ENCODE measurements around the gene CSMD2.

The CSMD2 gene

GRCh38 chr1:33874636-33875035 is 290.4 kb downstream of the CSMD2 start:
- no peaks in the 10 kb centered on the region for H3K27me3 ChIP-seq (ENCODE audit: insufficient read depth, low read length)
- H3K4me3 ChIP-seq (ENCODE audit: low read length) = no peak overlapping the region
- no peaks in the 10 kb centered on the region for H3K4me1 ChIP-seq (ENCODE audit: insufficient read depth, low read length)
- H3K9me3 ChIP-seq (ENCODE audit: low read length) = no peaks in the 10 kb centered on the region
- no peak overlapping the region for H2AFZ ChIP-seq (ENCODE audit: low read depth, low read length)
- no peaks in the 10 kb centered on the region for H3K36me3 ChIP-seq (ENCODE audit: insufficient read depth, low read length)

DNA sequence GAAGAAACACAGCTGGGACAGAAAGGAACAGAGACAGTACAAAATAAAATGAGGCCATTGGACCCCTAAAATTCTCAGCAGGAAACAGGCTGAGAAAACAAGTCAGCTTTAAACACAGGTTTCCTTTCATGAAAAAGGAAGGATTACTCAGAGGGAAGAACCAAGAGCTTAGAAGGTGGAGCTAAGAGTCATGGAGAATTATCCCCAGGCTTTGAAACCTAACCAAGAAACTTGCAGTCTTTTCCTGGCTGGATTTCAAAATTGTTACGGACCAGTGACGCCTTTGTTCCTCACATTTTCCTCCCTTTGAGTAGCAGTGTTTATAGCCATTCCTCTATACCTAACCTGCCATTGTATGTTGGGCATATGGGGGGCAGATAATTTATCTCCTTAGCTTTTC is 292.3 kb downstream of the CSMD2 start:
- H3K4me3 ChIP-seq (ENCODE audit: low read length) = no peak overlapping the region
- no peaks in the 10 kb centered on the region for H3K27me3 ChIP-seq (ENCODE audit: insufficient read depth, low read length)
- no peaks in the 10 kb centered on the region for H3K36me3 ChIP-seq (ENCODE audit: insufficient read depth, low read length)
- no peaks in the 10 kb centered on the region for H3K9me3 ChIP-seq (ENCODE audit: low read length)
- H2AFZ ChIP-seq (ENCODE audit: low read depth, low read length) = no peak overlapping the region
- no peaks in the 10 kb centered on the region for H3K4me1 ChIP-seq (ENCODE audit: insufficient read depth, low read length)

- Histone ChIP-seq H3K4me3 (ENCODE audit: low read length) (no peak overlapping the region), H3K36me3 (ENCODE audit: insufficient read depth, low read length) (no peaks in the 10 kb centered on the region), H2AFZ (ENCODE audit: low read depth, low read length) (no peak overlapping the region), H3K4me1 (ENCODE audit: insufficient read depth, low read length) (no peaks in the 10 kb centered on the region), H3K9me3 (ENCODE audit: low read length) (no peaks in the 10 kb centered on the region), H3K27me3 (ENCODE audit: insufficient read depth, low read length) (no peaks in the 10 kb centered on the region)
Measured at GRCh38 chr1:33872275-33872674, 292.8 kb downstream of the CSMD2 start.

DNA sequence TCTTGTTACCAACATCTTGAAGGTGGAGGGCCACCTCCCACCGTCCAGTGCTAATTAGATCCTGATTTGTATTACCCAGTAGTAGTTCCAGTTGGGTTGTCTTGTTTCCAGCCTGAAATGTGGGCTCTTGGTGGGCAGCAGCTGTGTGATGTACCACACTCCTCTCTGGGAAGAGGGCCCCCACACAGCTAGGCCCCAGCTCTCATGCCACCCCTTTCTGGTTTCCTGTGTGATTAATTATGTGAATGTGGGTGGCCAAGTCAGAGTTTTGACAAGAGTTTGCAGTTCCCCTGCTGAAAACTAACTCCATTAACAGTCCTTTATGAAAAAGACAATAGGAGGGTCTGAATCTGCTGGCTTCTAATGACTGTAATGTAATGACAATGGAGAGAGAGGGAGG is 297.3 kb downstream of the CSMD2 start:
- Histone ChIP-seq H3K9me3 (ENCODE audit: low read length) (no peaks in the 10 kb centered on the region), H3K36me3 (ENCODE audit: insufficient read depth, low read length) (no peaks in the 10 kb centered on the region), H3K4me3 (ENCODE audit: low read length) (no peak overlapping the region), H3K4me1 (ENCODE audit: insufficient read depth, low read length) (no peaks in the 10 kb centered on the region), H2AFZ (ENCODE audit: low read depth, low read length) (no peak overlapping the region), H3K27me3 (ENCODE audit: insufficient read depth, low read length) (no peaks in the 10 kb centered on the region)

- no peaks in the 10 kb centered on the region for H3K4me1 ChIP-seq (ENCODE audit: insufficient read depth, low read length)
- no peaks in the 10 kb centered on the region for H3K36me3 ChIP-seq (ENCODE audit: insufficient read depth, low read length)
- H3K27me3 ChIP-seq (ENCODE audit: insufficient read depth, low read length) = no peaks in the 10 kb centered on the region
- no peak overlapping the region for H2AFZ ChIP-seq (ENCODE audit: low read depth, low read length)
- no peaks in the 10 kb centered on the region for H3K9me3 ChIP-seq (ENCODE audit: low read length)
- H3K4me3 ChIP-seq (ENCODE audit: low read length) = no peak overlapping the region
Measured at GRCh38 chr1:33866281-33866680, 298.7 kb downstream of the CSMD2 start.

- no peaks in the 10 kb centered on the region for H3K9me3 ChIP-seq (ENCODE audit: low read length)
- H3K4me3 ChIP-seq (ENCODE audit: low read length) = no peak overlapping the region
- H3K4me1 ChIP-seq (ENCODE audit: insufficient read depth, low read length) = no peaks in the 10 kb centered on the region
- H2AFZ ChIP-seq (ENCODE audit: low read depth, low read length) = no peak overlapping the region
- no peaks in the 10 kb centered on the region for H3K36me3 ChIP-seq (ENCODE audit: insufficient read depth, low read length)
- H3K27me3 ChIP-seq (ENCODE audit: insufficient read depth, low read length) = no peaks in the 10 kb centered on the region
Measured at GRCh38 chr1:33864460-33865389, 300.3 kb downstream of the CSMD2 start.

- Histone ChIP-seq H3K27me3 (ENCODE audit: insufficient read depth, low read length) (no peaks in the 10 kb centered on the region), H2AFZ (ENCODE audit: low read depth, low read length) (no peak within 1 kb of the TSS), H3K4me3 (ENCODE audit: low read length) (no peak within 1 kb of the TSS), H3K9me3 (ENCODE audit: low read length) (no peaks in the 10 kb centered on the region), H3K4me1 (ENCODE audit: insufficient read depth, low read length) (no peaks in the 10 kb centered on the region), H3K36me3 (ENCODE audit: insufficient read depth, low read length) (no peaks in the 10 kb centered on the region)
Measured at GRCh38 chr1:33863779-33864178, 301.3 kb downstream of the CSMD2 start, which contains the start of gene HMGB4. HMGB4 (plus strand) TSS chr1:33864079; CDS start chr1:33864192, 113 bp downstream.

DNA sequence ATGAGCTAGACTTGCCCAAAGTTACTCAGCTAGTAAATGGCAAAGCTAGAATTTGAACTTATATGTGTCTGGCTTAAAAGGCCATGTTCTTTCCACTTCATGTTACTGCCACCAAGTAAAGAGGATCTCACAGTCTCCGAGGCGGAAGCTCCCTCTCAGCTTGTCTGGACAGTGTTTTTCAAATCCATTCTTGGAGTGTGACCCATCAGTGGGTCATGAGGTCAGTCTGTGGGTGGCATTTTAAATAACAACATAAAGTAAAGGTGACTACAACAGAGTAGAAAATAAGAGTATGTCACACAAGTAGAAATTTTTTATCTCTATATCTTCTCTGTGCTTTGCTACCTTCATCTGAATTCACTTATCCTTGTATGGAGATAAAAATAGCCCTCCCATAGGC is 304.4 kb downstream of the CSMD2 start:
- no peaks in the 10 kb centered on the region for H3K9me3 ChIP-seq (ENCODE audit: low read length)
- no peak overlapping the region for H2AFZ ChIP-seq (ENCODE audit: low read depth, low read length)
- no peaks in the 10 kb centered on the region for H3K36me3 ChIP-seq (ENCODE audit: insufficient read depth, low read length)
- H3K27me3 ChIP-seq (ENCODE audit: insufficient read depth, low read length) = no peaks in the 10 kb centered on the region
- H3K4me3 ChIP-seq (ENCODE audit: low read length) = no peak overlapping the region
- no peaks in the 10 kb centered on the region for H3K4me1 ChIP-seq (ENCODE audit: insufficient read depth, low read length)

DNA sequence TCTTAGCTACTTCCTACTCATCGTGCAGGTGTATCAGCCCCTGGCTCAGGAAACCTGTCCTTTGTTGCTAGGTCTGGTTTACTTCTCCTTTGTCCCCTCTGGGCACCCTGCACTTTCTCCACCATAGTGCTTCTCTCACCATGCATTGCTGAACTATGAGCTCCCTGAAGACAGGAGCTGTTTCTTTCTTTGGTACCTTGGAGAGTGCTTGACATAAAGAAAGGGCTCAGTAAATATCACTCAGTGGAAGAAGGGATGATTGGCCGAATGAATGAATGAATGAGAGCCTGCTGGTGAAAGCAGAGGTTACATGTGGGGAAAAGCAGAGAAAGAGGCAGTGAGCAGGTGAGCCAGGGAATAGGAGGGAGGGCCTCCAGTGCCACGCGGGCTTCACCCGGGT is 310.9 kb downstream of the CSMD2 start:
- no peaks in the 10 kb centered on the region for H3K27me3 ChIP-seq (ENCODE audit: insufficient read depth, low read length)
- no peaks in the 10 kb centered on the region for H3K4me1 ChIP-seq (ENCODE audit: insufficient read depth, low read length)
- no peak overlapping the region for H2AFZ ChIP-seq (ENCODE audit: low read depth, low read length)
- H3K9me3 ChIP-seq (ENCODE audit: low read length) = no peaks in the 10 kb centered on the region
- no peak overlapping the region for H3K4me3 ChIP-seq (ENCODE audit: low read length)
- no peaks in the 10 kb centered on the region for H3K36me3 ChIP-seq (ENCODE audit: insufficient read depth, low read length)

DNA sequence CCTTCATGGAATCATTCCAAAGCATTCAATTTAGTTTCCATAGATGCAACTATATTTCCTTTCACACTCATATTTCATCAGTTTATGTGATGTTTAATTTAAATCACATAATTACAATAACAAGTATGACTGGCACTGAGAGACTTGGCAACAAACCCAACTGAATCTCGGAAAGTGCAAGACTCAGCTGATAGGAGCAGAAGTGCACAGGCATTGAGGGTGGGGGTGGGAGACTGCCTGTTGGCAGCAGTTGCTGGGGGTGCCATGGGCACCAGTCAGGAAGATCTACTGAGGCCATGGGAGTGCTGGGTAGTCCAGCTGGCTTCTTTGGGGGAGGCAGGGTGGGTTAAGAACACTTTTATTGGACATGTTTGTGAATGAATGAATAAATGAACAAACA is 311.6 kb downstream of the CSMD2 start:
- Histone ChIP-seq H3K4me1 (ENCODE audit: insufficient read depth, low read length) (no peaks in the 10 kb centered on the region), H3K4me3 (ENCODE audit: low read length) (no peak overlapping the region), H3K9me3 (ENCODE audit: low read length) (no peaks in the 10 kb centered on the region), H2AFZ (ENCODE audit: low read depth, low read length) (no peak overlapping the region), H3K27me3 (ENCODE audit: insufficient read depth, low read length) (no peaks in the 10 kb centered on the region), H3K36me3 (ENCODE audit: insufficient read depth, low read length) (no peaks in the 10 kb centered on the region)

DNA sequence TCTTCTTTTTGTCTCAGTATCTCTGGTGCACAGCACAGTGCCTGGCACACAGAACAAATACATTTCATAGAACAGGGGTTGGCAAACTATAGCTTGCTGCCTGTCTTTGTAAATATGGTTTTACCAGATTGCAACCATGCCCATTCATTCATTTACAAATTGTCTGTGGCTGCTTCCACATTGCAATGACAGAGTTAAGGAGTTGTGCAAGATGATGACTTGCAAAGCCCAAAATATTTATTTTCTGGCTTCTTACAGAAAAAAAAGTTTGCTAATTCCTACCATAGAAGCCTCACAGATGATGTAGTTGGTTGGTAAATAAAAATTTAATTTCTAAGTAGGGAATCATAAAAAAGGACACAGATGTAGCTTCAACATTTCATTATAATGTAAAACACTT is 312.3 kb downstream of the CSMD2 start:
- no peaks in the 10 kb centered on the region for H3K9me3 ChIP-seq (ENCODE audit: low read length)
- H3K4me3 ChIP-seq (ENCODE audit: low read length) = no peak overlapping the region
- H2AFZ ChIP-seq (ENCODE audit: low read depth, low read length) = no peak overlapping the region
- H3K36me3 ChIP-seq (ENCODE audit: insufficient read depth, low read length) = no peaks in the 10 kb centered on the region
- H3K4me1 ChIP-seq (ENCODE audit: insufficient read depth, low read length) = no peaks in the 10 kb centered on the region
- H3K27me3 ChIP-seq (ENCODE audit: insufficient read depth, low read length) = no peaks in the 10 kb centered on the region

- Histone ChIP-seq H3K4me3 (ENCODE audit: low read length) (no peak overlapping the region), H3K4me1 (ENCODE audit: insufficient read depth, low read length) (no peaks in the 10 kb centered on the region), H3K9me3 (ENCODE audit: low read length) (no peaks in the 10 kb centered on the region), H3K36me3 (ENCODE audit: insufficient read depth, low read length) (no peaks in the 10 kb centered on the region), H3K27me3 (ENCODE audit: insufficient read depth, low read length) (no peaks in the 10 kb centered on the region), H2AFZ (ENCODE audit: low read depth, low read length) (no peak overlapping the region)
Measured at GRCh38 chr1:33850481-33850880, 314.5 kb downstream of the CSMD2 start.

GRCh38 chr1:33849211-33849610 is 315.8 kb downstream of the CSMD2 start:
- Histone ChIP-seq H3K9me3 (ENCODE audit: low read length) (no peaks in the 10 kb centered on the region), H3K4me3 (ENCODE audit: low read length) (no peak overlapping the region), H2AFZ (ENCODE audit: low read depth, low read length) (no peak overlapping the region), H3K4me1 (ENCODE audit: insufficient read depth, low read length) (no peaks in the 10 kb centered on the region), H3K36me3 (ENCODE audit: insufficient read depth, low read length) (no peaks in the 10 kb centered on the region), H3K27me3 (ENCODE audit: insufficient read depth, low read length) (no peaks in the 10 kb centered on the region)
